Liver (tissue), 2 donors: ENCODE data around the gene TWNK.

Experiments
- CTCF ChIP-seq: fragments of 150-350 bp; IDR thresholded peaks from 2 replicates; pipeline ENCODE4 v1.5.1; 2017; ENCODE audit warnings: improper control_type of control experiment, low read depth, low read length; ENCODE audit not compliant: missing input control
- MAX ChIP-seq: IDR thresholded peaks from 2 replicates; pipeline ENCODE4 v1.6.1; 2016; ENCODE audit warnings: antibody characterized with exemption
- TF ChIP-seq, protein P1 (sequence below): IDR thresholded peaks from 2 replicates; pipeline ENCODE4 v1.6.1; 2016; ENCODE audit warnings: antibody characterized with exemption, mild to moderate bottlenecking
- donor health status: healthy.

- TF ChIP-seq CTCF (no peak), MAX (no peak)
- TF ChIP-seq, protein P1, sequence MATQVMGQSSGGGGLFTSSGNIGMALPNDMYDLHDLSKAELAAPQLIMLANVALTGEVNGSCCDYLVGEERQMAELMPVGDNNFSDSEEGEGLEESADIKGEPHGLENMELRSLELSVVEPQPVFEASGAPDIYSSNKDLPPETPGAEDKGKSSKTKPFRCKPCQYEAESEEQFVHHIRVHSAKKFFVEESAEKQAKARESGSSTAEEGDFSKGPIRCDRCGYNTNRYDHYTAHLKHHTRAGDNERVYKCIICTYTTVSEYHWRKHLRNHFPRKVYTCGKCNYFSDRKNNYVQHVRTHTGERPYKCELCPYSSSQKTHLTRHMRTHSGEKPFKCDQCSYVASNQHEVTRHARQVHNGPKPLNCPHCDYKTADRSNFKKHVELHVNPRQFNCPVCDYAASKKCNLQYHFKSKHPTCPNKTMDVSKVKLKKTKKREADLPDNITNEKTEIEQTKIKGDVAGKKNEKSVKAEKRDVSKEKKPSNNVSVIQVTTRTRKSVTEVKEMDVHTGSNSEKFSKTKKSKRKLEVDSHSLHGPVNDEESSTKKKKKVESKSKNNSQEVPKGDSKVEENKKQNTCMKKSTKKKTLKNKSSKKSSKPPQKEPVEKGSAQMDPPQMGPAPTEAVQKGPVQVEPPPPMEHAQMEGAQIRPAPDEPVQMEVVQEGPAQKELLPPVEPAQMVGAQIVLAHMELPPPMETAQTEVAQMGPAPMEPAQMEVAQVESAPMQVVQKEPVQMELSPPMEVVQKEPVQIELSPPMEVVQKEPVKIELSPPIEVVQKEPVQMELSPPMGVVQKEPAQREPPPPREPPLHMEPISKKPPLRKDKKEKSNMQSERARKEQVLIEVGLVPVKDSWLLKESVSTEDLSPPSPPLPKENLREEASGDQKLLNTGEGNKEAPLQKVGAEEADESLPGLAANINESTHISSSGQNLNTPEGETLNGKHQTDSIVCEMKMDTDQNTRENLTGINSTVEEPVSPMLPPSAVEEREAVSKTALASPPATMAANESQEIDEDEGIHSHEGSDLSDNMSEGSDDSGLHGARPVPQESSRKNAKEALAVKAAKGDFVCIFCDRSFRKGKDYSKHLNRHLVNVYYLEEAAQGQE: no peak
These were observed 41.6 kb upstream of the TWNK start for GRCh38 chr10:100945754-100946153.
